GM21526 (cell line): ENCODE measurements around the gene ZNF862.
A peak's percentile ranks its signal among the peaks of the same experiment; 100 is the strongest.

ENCODE experiments used
- ATAC-seq: cut with Tn5 transposase; IDR thresholded peaks from one replicate; pipeline ENCODE4 v1.9.1; 2021; ENCODE audit warnings: moderate library complexity; ENCODE audit not compliant: unreplicated experiment, low FRiP score

The ZNF862 gene

GRCh38 chr7:149864023-149864422, 25.8 kb downstream of the ZNF862 start:
- ATAC-seq, result no peak

GRCh38 chr7:149864751-149865150, 26.6 kb downstream of the ZNF862 start:
- ATAC-seq, result no peak

GRCh38 chr7:149865437-149865836, 27.3 kb downstream of the ZNF862 start:
- ATAC-seq, result no peak

GRCh38 chr7:149866139-149866778, 28.1 kb downstream of the ZNF862 start:
- ATAC-seq, result no peak

DNA sequence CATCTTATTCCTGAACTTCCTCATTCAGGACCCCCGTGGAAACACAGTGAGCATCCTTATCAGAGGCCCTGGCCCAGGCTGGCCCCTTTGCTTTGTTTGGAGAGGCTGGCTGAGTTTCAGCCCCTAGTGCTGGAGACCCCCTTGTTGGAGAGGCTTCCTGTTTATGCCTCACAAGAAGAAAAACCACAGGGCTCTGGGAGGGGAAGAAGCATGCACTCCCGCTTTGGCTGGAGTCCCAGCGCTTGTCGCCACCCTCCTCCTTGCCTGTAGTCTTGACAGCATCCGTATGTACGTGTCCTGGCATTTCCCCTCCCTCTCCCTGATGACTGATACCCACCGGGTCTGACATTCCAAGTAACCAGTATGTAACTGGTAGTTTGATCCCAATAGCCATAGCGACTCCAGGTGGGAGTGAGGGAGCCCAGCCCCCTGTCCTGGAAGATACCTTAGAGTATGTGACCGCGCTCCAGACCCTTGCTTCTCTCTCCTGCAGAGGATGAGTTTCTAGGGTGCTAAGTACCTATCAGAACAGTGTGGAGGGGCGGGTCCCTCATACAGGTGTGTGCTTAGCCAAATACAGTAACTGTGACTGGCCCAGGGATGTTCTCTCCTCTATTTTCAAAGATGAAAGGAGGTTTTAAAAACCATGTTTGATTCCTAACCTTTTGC, 28.7 kb downstream of the ZNF862 start:
- ATAC-seq, result no peak

DNA sequence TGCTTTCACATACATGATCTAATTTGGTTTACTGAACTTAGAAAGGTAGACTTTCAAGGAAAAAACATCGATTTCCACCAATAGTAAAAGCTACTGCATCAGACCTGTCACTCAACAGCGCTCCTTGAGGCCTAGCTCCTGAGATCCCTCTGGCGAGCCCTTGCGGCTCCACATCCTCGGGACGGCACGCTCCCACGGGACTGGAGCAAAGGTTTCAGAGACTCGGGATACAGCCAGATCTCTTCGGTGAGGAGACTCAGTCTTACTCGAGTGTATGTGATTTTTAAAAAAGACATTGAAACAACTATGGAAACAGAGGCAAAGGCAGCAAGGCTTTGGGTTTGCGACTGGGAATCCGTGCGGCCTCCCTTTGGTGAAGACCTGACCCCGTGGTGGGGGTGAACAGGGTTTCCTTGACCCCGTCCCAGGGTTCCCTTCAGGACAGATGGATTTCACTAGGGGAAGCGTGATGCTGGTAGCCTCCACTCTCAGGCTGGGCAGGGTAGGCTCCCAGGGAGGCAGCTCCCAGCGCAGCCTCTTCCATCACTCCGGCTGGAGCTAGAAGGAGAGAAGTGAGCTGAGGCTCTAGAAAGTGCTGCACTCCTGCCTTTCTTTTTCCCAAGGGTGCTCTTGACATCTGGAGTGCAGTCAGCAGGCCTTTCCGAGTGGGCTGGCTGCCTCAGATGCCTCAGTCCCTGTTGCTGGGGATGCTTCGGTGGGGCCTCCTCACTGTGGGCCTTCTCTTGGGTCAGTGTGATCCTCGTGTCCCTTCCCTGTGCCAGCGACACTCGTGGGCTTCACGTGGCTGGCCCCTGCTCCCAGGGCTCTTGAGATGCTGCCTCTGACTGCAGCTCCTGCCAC, 29.8 kb downstream of the ZNF862 start:
- no peak for ATAC-seq

DNA sequence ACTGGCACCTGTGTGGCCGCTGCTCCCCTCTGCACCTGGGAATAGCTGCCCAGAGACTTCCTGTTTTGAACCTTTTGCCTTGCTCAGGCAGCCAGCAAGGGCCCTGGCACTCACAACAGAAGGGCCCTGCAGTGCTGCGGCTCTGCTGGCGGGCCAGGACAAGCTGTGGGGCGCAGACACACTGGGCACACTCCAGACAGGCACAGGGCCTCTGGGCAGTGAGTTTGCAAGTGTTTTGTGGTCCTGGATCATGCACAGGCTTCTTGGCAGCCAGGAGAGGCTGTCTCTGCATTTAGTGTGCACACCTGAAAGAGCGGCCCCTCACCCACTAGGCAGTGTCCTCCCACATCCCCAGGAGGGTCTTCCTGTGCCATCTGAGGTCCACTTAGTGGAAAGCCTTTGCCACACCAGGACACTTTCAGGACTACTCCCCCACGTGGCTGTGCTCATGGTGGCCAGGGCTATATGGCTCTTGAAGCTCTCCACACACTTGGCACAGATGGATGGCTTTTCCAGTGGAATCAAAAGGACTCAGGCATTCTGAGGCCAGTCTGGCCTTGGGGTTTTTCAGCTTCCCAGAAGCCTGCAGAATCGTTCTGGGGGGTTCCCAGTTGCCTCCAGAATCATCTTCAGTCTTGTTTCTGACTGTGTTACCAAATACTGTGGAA, 30.6 kb downstream of the ZNF862 start:
- ATAC-seq, result no peak

DNA sequence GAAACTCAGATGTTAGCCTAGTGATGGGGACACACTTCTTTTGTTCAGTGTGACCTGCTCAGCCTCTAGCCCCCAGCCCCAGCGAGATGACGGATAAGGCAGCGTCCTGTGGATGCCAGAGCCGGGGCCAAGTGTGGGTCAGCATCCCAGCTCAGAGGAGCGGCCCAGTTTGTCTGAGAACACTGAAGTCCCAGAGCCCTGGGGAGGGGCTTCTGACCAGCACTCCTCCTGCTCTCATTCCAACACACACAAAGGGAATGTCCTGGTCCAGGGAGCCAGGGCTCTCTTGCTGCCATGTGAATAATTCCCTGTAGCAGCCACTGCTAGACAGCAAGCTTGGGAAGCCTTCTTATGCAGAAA, 31.1 kb downstream of the ZNF862 start:
- ATAC-seq, result no peak

DNA sequence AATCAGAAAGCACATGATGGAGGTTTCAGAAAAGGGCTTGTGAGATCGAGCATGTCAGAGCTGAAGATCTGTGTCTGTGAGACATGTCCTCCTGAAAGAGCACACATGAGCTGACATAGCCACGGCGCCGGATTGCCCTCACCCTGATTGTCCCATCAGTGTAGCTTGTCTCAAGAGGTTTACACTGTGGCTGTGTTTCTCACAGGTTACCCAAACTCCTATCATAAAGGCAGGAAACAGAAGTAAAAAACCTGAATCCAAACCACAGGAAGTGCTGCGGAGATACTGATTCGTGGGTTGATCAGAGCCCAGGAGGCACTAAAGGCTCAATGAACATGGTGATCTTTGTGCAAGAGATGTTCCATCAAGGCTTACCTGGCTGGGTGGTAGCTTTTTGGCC, 31.7 kb downstream of the ZNF862 start:
- no peak for ATAC-seq

DNA sequence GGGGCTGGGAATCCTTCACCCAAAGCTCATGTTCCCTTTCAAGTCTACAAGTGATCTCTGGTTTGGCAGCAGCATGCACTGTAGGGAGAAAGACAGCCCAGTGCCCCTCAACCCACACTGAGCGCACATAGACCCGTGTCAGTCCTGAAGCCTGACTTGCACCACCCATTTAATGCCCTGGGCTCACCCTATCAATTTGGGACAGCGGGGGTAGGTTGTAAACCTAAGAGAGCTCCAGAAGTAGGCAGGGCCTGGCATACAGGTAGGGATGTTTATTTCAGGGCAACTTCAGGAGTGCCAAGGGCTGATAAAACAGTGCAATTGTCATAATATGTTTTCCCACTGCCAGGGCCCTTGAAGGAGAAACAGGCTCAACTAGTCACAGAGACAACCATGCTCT, 32.1 kb downstream of the ZNF862 start:
- no peak for ATAC-seq

DNA sequence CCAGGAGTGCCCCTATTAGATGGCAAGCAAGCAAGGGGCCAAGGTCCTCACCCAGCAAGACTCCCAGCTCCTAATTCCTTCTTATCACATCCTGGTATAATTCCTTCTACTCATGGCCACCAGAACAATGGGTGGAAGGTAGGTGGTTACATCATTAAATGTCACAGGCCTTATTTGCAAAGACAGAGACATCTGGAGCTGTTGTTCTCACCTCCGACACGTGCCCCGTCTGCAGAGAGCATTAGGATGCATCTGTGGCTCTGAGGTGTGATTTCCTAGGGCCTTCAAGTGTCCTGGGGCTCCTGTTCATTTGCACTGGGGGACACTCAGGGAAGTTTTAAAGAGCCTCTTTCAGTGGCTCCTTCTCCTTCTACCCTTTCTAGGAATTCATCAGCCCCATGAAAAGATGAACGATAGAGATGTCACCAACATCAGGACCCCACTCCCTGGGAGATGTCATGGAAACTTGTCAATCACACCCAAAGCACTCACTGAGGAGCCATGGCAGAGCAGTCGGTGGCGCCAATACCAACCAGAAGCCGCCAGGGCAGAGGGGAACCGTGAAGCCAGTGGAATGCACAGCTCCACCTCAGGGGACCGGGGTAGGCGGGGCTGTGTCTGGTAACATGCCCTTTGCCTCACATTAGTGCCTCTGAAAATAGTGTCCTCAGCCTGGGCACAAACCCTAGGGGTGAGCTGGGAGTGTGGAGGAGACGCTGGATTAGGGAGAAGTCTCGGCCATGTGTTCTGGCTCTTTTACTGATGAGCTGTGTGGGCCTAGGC, 32.7 kb downstream of the ZNF862 start:
- ATAC-seq, result no peak

GRCh38 chr7:149871576-149871975, 33.4 kb downstream of the ZNF862 start:
- no peak for ATAC-seq

GRCh38 chr7:149872419-149873073, 34.4 kb downstream of the ZNF862 start:
- no peak for ATAC-seq

DNA sequence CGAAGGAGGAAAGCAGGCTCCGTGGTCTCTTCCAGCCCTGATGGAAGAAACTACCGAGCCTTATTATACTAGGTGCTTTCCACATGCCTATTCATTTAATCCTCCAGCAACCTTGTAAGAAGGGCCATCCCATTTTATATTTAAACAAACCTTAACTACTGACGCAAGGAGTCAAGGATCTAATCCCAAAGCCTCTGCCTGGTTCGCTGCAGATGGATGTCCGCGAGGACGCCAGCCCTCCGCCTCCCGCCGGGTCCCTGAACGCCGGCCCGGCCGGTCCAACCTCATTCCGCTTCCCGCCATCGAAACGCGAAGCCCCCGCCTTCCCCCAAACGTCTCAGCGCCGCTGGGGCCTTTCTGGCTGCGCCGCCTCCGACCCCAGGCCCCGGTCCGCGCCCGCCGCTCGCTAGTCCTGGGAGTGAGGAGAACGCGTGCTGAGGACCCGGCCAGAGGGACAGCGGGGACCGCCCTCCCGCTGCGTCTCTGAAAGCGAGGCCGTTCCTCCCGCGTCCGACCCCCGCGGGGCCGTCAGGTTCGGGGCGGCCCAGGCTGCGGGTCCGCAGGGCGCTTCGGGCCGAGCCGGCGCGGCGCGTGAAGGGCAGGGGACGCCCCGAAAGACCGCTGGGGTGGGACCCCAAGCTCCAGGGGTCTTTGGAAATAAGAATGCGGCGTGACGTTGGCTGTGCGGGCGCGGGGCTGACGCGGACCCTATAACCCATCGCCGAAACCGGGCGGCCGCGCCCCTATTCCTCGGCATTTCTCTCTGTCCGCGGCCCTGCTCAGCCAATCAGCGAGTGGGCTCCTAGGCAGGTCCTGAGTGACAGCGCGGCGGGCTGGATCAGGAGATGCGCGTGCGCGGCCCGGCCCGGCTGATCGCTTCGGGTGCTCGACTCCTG, 35.1 kb downstream of the ZNF862 start, which contains the start of gene ATP6V0E2:
Gene ATP6V0E2, plus strand, starts transcription at position 896 of the 896 bp plus-strand sequence. CDS start 97 bp downstream, outside the sequence.
- ATAC-seq, result peak; percentile 88

- no peak for ATAC-seq
These were observed 35.9 kb downstream of the ZNF862 start for GRCh38 chr7:149873970-149874643.

DNA sequence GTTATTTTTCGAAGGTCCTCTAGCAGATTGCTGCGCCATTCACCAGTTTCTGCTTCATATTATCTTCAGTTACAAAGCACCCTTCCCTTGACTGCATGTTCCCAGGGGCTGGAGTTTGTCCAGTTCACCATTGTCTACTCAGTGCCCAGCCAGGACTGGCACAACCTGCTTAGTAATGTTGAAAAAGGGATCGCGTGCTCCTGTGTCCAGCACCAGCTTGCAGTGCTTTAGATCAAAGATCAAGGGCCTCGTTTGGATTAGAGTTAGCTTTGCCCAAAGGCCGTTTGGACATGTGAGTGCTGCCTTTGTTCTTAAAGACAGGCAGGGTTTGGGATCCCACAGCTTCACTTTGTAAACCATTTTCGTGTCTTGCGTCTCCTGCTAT, 36.5 kb downstream of the ZNF862 start:
- no peak for ATAC-seq

GRCh38 chr7:149875396-149875795, 37.2 kb downstream of the ZNF862 start:
- no peak for ATAC-seq

DNA sequence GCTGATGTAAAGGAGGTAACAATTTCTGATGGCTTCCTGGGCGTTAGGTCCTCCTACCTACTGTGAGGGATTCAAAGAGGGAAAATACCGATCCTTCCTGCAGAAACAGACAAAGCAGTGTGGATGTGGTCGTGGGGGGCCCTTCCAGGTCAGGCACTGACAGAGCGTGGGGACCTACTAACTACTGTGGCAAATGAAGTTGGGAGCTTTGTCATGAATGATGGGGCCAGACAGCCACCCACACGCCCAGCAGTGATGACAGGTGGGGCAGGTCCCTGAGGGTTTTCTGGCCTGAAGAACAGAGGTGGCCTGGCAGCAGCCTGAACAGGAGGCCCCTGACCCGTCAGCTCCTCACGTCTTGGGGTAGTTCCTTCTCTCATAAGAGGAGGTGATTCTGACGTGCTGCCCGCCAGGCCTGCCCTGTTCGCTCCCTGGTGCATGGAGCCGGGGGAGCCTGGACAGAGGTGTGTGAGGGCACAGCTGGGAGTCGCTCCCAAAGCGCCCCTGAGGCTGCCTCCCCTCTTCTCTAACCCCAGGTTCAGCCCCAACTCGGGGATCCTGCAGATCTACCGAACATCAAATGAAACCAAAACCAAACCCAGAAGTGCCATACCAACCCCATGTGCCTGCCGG, 39.8 kb downstream of the ZNF862 start:
- ATAC-seq, result no peak
